ENCODE results near the gene SLC25A38. TPM values are rescaled to one million over a fixed set of nuclear protein-coding genes. Genes with fewer than 3 reads are reported as not detected.

The SLC25A38 gene
- total RNA-seq, 4 donors from 2014 or later: 45.6 to 71.6 (median 54.9) TPM

- intact Hi-C loops (cut with DNase I): loop anchor here (5.0 kb wide), 1 partner anchor 86 kb away; no protein-coding TSS in a partner anchor
- Histone ChIP-seq H3K4me3 (replicated peaks in 1 of 3) (no peak overlapping the region), H3K27me3 (no peaks in the 10 kb centered on the region), H3K4me1 (peaks cover 5 to 8% of the 10 kb centered on the region in 2 donors), H3K9me3 (no peaks in the 10 kb centered on the region), H3K36me3 (no peaks in the 10 kb centered on the region), H3K27ac (no peak overlapping the region)
- WGBS, 2 donors: 28 to 30% methylated on average over 4 of the region's 4 CpGs
- DNase-seq: peak; percentile 74 to 75
- TF ChIP-seq POLR2A (IDR thresholded peaks at IDR 0.05) (no peak), CTCF (IDR thresholded peaks at IDR 0.05) (peak in 5 of 6 experiments; percentile 64 to 81 (median 80))
Observed at GRCh38 chr3:39378088-39378487, 5.1 kb upstream of the SLC25A38 start.

- H3K27ac ChIP-seq: no peak overlapping the region
- H3K4me1 ChIP-seq: peaks cover 5 to 8% of the 10 kb centered on the region in 2 donors
- H3K27me3 ChIP-seq: no peaks in the 10 kb centered on the region
- TF ChIP-seq POLR2A (IDR thresholded peaks at IDR 0.05) (no peak), CTCF (IDR thresholded peaks at IDR 0.05) (no peak)
- no peak for DNase-seq
- H3K4me3 ChIP-seq (replicated peaks in 1 of 3): no peak overlapping the region
- intact Hi-C loops (cut with DNase I): loop anchor here (5.0 kb wide), 1 partner anchor 87 kb away; no protein-coding TSS in a partner anchor
- no peaks in the 10 kb centered on the region for H3K9me3 ChIP-seq
- H3K36me3 ChIP-seq: no peaks in the 10 kb centered on the region
- 96 to 98% methylated on average over 10 of the region's 10 CpGs for WGBS, 2 donors
Observed at GRCh38 chr3:39378957-39379777, 4.0 kb upstream of the SLC25A38 start.

- H3K4me1 ChIP-seq: peaks cover 8 to 9% of the 10 kb centered on the region in 2 donors
- H3K27ac ChIP-seq: no peak overlapping the region
- WGBS, 2 donors: 87 to 96% methylated on average over 5 of the region's 5 CpGs
- TF ChIP-seq POLR2A (IDR thresholded peaks at IDR 0.05) (no peak), CTCF (IDR thresholded peaks at IDR 0.05) (no peak)
- no peak for DNase-seq
- intact Hi-C loops (cut with DNase I): loop anchor here (5.0 to 10.0 kb wide), 2 partner anchors 87 to 195 kb away; no protein-coding TSS in a partner anchor
- no peaks in the 10 kb centered on the region for H3K27me3 ChIP-seq
- no peaks in the 10 kb centered on the region for H3K36me3 ChIP-seq
- no peaks in the 10 kb centered on the region for H3K9me3 ChIP-seq
- H3K4me3 ChIP-seq (replicated peaks in 1 of 3): no peak overlapping the region
Observed at GRCh38 chr3:39379778-39380155, 3.4 kb upstream of the SLC25A38 start.

GRCh38 chr3:39381432-39381831, 1.7 kb upstream of the SLC25A38 start:
- Histone ChIP-seq H3K27me3 (no peaks in the 10 kb centered on the region), H3K36me3 (no peaks in the 10 kb centered on the region), H3K4me3 (replicated peaks in 1 of 3) (no peak overlapping the region), H3K27ac (no peak overlapping the region), H3K4me1 (peaks cover 19% of the 10 kb centered on the region in 2 donors), H3K9me3 (no peaks in the 10 kb centered on the region)
- 97 to 100% methylated on average over 3 of the region's 3 CpGs for WGBS, 2 donors
- no peak for TF ChIP-seq CTCF (IDR thresholded peaks at IDR 0.05)
- TF ChIP-seq POLR2A (IDR thresholded peaks at IDR 0.05): no peak
- no peak for DNase-seq
- intact Hi-C loops (cut with DNase I): loop anchor here (10.0 kb wide), 1 partner anchor 197 kb away; no protein-coding TSS in a partner anchor

Measured in thyroid gland (tissue), 4 donors.